ENCODE results near the gene HOGA1. TPM values are rescaled to one million over a fixed set of nuclear protein-coding genes. Genes with fewer than 3 reads are reported as not detected.
A peak's percentile ranks its signal among the peaks of the same experiment; 100 is the strongest.

Gene HOGA1
- total RNA-seq, 4 donors from 2014 or later, result 0.40 TPM; not detected in 3

DNA sequence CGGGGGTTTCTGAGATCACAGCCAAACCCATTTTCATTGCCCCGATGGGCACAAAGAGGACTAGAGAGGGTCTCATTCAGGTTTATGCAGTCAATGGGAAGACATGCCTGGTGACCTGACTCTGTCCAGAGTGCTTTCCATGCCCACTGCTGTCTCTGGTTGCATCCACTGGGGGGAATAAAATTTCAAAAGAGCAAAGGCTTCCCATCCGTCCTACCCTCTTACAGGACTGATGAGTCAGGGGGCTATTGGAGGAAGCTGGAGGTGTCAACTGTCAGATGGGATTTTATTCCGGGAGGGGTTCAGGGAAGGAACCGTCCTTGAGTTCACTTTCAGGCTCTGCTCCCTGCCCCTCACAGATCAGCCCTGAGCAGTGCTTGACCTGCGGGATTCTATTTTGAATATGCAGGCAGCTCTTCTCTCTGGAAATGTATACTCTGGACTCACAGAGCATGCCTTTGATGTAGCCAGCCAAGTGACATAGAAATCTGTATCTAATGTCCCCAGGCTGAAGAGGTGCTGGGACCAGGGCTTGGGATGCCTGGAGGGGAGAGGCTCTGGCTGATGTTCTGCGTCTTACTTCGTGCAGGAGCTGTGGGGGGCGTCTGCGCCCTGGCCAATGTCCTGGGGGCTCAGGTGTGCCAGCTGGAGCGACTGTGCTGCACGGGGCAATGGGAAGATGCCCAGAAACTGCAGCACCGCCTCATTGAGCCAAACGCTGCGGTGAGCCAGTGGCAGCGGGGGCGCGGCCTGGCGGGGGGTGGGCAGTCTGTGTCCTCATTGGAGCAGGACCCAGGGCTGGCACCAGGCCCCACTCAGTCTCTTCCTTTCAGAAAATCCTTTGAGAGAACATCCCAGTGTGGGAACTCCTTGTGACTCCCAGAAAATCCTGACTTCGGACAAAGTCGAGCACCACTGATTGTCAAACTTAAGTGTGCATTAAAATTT lies 17.4 kb downstream of the HOGA1 start:
- H3K36me3 ChIP-seq, result no peaks in the 10 kb centered on the region
- no peaks in the 10 kb centered on the region for H3K9me3 ChIP-seq
- H3K4me3 ChIP-seq, result no peak overlapping the region
- H3K27ac ChIP-seq, result no peak overlapping the region
- no peak for DNase-seq
- TF ChIP-seq CTCF (IDR thresholded peaks at IDR 0.05), result no peak
- no peak for TF ChIP-seq POLR2A (IDR thresholded peaks at IDR 0.05)
- H3K4me1 ChIP-seq, result no peaks in the 10 kb centered on the region
- H3K27me3 ChIP-seq, result no peaks in the 10 kb centered on the region

- no peaks in the 10 kb centered on the region for H3K9me3 ChIP-seq
- no peak overlapping the region for H3K4me3 ChIP-seq
- no peak for DNase-seq
- H3K36me3 ChIP-seq, result no peaks in the 10 kb centered on the region
- TF ChIP-seq CTCF (IDR thresholded peaks at IDR 0.05), result no peak
- no peak for TF ChIP-seq POLR2A (IDR thresholded peaks at IDR 0.05)
- no peaks in the 10 kb centered on the region for H3K4me1 ChIP-seq
- no peaks in the 10 kb centered on the region for H3K27me3 ChIP-seq
- no peak overlapping the region for H3K27ac ChIP-seq
Measured at GRCh38 chr10:97607095-97607636, 23.0 kb downstream of the HOGA1 start.

GRCh38 chr10:97608991-97609561 lies 24.9 kb downstream of the HOGA1 start:
- Histone ChIP-seq H3K4me3 (no peak overlapping the region), H3K4me1 (no peaks in the 10 kb centered on the region), H3K36me3 (no peaks in the 10 kb centered on the region), H3K27ac (no peak overlapping the region), H3K27me3 (no peaks in the 10 kb centered on the region), H3K9me3 (no peaks in the 10 kb centered on the region)
- TF ChIP-seq POLR2A (IDR thresholded peaks at IDR 0.05) (no peak), CTCF (IDR thresholded peaks at IDR 0.05) (no peak)
- no peak for DNase-seq

- H3K27ac ChIP-seq, result no peak overlapping the region
- DNase-seq, result no peak
- TF ChIP-seq CTCF (IDR thresholded peaks at IDR 0.05), result no peak
- TF ChIP-seq POLR2A (IDR thresholded peaks at IDR 0.05), result no peak
- H3K4me1 ChIP-seq, result no peaks in the 10 kb centered on the region
- H3K9me3 ChIP-seq, result no peaks in the 10 kb centered on the region
- H3K27me3 ChIP-seq, result no peaks in the 10 kb centered on the region
- no peak overlapping the region for H3K4me3 ChIP-seq
- no peaks in the 10 kb centered on the region for H3K36me3 ChIP-seq
Measured at GRCh38 chr10:97611473-97611872, 27.3 kb downstream of the HOGA1 start.

DNA sequence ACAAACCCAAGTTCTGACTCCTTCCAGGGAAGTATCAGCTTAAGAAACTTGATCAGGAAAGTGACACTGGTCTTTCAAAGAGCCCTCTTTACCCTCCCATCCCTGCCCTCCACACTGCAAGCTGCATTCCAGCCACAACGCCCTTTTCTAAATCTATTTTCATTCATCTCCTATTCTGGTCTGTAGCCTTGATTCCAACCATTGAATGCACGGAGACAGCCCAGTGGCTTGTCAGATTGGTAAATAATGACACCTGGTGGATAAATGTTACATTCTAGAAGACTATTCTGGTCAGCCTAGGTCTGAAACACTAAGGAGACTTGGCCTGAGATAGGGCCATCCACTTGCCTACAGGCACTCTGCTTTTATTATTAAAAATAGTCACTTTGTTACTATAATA lies 28.2 kb downstream of the HOGA1 start:
- H3K36me3 ChIP-seq, result no peaks in the 10 kb centered on the region
- DNase-seq, result no peak
- H3K4me1 ChIP-seq, result no peaks in the 10 kb centered on the region
- H3K27me3 ChIP-seq, result no peaks in the 10 kb centered on the region
- H3K27ac ChIP-seq, result no peak overlapping the region
- TF ChIP-seq POLR2A (IDR thresholded peaks at IDR 0.05), result no peak
- TF ChIP-seq CTCF (IDR thresholded peaks at IDR 0.05), result peak in 4 of 6 experiments; percentile 4 to 64 (median 58)
- H3K4me3 ChIP-seq, result no peak overlapping the region
- no peaks in the 10 kb centered on the region for H3K9me3 ChIP-seq

Measured in Peyer's patch (tissue), 4 donors.